Measurements from ENCODE around the gene MTMR1.

Gene MTMR1

DNA sequence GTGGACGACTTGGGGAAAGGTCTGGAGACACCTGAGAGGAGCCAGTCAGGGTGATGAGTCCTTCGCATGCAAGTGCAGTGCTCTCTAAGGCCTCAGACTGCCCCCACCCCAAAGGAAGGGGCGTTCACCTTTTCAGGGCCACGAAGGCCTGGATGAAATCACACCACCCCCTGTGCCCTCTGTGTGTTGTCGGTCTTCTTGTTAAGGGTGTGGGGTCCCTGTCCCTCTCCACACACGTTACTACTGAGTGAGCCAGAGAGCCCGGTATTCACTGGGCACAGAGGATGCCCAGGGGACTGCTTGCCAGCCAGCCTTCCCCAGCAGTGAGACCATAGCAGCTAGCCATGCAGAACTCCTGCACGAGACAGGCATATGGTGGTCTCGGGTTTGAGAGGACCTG lies 72.0 kb downstream of the MTMR1 start:
- TF ChIP-seq, protein P1, sequence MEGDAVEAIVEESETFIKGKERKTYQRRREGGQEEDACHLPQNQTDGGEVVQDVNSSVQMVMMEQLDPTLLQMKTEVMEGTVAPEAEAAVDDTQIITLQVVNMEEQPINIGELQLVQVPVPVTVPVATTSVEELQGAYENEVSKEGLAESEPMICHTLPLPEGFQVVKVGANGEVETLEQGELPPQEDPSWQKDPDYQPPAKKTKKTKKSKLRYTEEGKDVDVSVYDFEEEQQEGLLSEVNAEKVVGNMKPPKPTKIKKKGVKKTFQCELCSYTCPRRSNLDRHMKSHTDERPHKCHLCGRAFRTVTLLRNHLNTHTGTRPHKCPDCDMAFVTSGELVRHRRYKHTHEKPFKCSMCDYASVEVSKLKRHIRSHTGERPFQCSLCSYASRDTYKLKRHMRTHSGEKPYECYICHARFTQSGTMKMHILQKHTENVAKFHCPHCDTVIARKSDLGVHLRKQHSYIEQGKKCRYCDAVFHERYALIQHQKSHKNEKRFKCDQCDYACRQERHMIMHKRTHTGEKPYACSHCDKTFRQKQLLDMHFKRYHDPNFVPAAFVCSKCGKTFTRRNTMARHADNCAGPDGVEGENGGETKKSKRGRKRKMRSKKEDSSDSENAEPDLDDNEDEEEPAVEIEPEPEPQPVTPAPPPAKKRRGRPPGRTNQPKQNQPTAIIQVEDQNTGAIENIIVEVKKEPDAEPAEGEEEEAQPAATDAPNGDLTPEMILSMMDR (IDR thresholded peaks at IDR 0.05; ENCODE audit: low read depth, low read length, missing control alignments): no peak
- H3K36me3 ChIP-seq (replicated peaks): no peaks in the 10 kb centered on the region
- H3K4me3 ChIP-seq (ENCODE audit: low read depth, low read length): no peak overlapping the region
- H3K27ac ChIP-seq: no peak overlapping the region
- in situ Hi-C loops (cut with HindIII; ENCODE audit: low pct_ligation_motif_present, low sequenced_read_pairs): no loop called here
- DNase-seq: no peak
- H3K27me3 ChIP-seq (replicated peaks): no peaks in the 10 kb centered on the region

DNA sequence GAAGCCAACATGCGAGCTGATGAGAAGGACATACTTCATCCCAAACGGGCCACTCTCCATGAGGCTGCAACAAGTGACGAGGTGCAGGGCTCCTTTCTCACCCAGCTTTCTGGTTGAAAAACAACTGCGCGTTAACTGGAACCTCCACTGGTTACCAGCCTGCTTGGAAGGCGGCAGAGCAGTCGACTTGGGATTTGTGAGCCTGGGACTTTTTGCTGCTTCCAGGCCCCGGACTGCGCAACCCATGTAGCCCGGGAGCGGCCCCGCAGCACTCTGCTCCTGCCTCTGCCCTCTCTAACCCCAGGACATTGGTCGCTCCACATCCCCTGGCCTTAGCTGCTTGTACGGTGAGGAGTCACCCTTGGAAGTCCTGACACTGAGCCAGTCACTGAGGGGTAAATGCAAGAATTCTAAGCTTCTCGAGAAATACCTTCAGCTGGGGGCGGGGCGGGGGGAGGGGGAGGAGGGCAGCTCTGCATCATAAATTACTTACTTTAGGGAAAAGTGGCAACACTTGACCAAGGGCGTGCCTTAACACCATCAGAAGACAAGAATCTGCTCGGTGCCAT lies 72.7 kb downstream of the MTMR1 start:
- H3K36me3 ChIP-seq (replicated peaks): no peaks in the 10 kb centered on the region
- no peak overlapping the region for H3K4me3 ChIP-seq (ENCODE audit: low read depth, low read length)
- H3K27me3 ChIP-seq (replicated peaks): no peaks in the 10 kb centered on the region
- in situ Hi-C loops (cut with HindIII; ENCODE audit: low pct_ligation_motif_present, low sequenced_read_pairs): no loop called here
- TF ChIP-seq, protein P1 (IDR thresholded peaks at IDR 0.05; ENCODE audit: low read depth, low read length, missing control alignments): no peak
- H3K27ac ChIP-seq: no peak overlapping the region
- no peak for DNase-seq

DNA sequence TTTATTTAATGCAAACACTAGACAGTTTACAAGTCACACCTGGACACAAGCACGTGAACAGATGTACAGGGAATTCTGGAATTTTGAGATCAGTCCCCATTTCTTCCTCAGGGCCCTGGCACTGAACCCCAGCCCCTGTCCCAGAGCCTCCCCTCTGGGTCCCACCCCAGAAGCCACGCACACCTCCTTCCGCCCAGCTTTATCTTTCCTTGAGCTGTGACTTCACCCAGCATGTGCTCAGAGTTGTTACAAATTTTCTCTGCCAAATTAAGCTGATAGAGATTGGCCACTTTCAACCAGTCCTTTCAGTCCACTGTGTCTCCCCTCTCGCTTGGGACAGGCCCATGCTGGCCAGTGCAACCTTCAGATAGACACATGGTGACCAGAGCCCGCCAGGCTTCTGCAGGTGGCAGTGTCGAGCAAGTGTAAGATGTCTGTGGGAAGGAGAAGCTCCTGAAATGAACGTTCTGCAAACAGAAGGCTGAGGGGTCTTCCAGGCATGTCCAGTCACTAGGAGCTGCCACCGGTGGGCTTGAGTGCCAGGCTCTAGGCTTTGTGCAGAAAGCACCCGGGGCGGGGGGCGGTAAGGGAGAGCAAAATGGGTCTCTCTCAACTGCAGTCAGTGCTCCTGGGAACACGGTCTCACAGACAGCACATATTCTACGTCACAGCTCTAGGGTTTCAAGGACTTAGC lies 73.3 kb downstream of the MTMR1 start:
- H3K4me3 ChIP-seq (ENCODE audit: low read depth, low read length): no peak overlapping the region
- H3K36me3 ChIP-seq (replicated peaks): no peaks in the 10 kb centered on the region
- no peak for DNase-seq
- H3K27ac ChIP-seq: peak overlapping the region; percentile 55
- in situ Hi-C loops (cut with HindIII; ENCODE audit: low pct_ligation_motif_present, low sequenced_read_pairs): no loop called here
- H3K27me3 ChIP-seq (replicated peaks): no peaks in the 10 kb centered on the region
- TF ChIP-seq, protein P1 (IDR thresholded peaks at IDR 0.05; ENCODE audit: low read depth, low read length, missing control alignments): peak; percentile 25

DNA sequence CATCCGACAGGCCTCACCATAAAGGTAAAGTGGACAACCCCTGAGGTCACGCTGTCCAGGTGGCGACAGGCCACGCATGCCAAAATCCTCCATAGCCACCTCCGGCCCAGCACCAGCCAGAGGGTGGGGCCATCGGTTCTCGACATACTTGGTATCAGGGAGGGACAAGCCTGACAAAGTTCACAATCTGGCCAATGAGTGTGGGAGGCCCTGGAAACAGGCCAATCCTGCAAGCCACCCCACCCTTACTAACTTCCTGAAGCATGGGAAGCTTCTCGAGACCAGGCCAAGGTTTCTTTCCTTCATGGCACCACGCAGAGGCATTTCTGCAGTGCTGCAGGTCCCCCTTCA lies 73.8 kb downstream of the MTMR1 start:
- no peaks in the 10 kb centered on the region for H3K27me3 ChIP-seq (replicated peaks)
- H3K4me3 ChIP-seq (ENCODE audit: low read depth, low read length): no peak overlapping the region
- H3K27ac ChIP-seq: peak overlapping the region; percentile 55
- DNase-seq: peak; percentile 31
- no peaks in the 10 kb centered on the region for H3K36me3 ChIP-seq (replicated peaks)
- TF ChIP-seq, protein P1 (IDR thresholded peaks at IDR 0.05; ENCODE audit: low read depth, low read length, missing control alignments): no peak
- in situ Hi-C loops (cut with HindIII; ENCODE audit: low pct_ligation_motif_present, low sequenced_read_pairs): no loop called here

DNA sequence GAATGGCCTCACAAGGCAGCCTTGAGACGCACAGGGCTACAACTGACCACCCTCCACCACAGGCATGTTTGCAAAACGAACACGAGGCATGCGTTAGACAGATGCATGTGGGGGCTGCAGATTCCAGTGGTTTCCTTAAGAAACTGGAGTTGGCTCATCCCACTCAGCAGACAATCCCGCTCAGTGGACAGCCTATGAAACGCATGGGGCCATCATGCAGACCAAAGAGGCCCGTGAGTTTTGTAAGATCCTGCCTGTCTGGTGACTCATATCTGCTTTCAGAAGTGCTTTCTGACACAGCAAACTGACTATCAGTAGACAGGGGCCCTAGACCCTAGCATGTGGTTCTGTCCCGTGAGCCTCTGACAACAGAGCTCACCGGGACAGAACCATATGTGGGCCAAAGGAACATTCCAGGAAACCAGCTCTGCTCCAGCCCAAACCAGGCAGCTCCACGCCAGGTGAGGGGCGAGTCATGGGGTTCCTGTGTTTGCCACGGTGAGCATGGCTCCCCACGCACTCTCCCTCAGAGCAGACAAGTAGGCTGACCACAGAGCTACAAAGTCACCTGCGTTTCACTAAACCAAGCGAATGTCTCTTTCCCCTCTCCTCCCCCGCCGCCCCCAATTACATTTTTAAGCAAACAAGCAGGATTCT lies 74.4 kb downstream of the MTMR1 start:
- in situ Hi-C loops (cut with HindIII; ENCODE audit: low pct_ligation_motif_present, low sequenced_read_pairs): no loop called here
- Histone ChIP-seq H3K27me3 (replicated peaks) (no peaks in the 10 kb centered on the region), H3K4me3 (ENCODE audit: low read depth, low read length) (no peak overlapping the region), H3K36me3 (replicated peaks) (no peaks in the 10 kb centered on the region), H3K27ac (peak overlapping the region; percentile 55)
- peak; percentile 86 for DNase-seq
- TF ChIP-seq, protein P1 (IDR thresholded peaks at IDR 0.05; ENCODE audit: low read depth, low read length, missing control alignments): no peak

Data from brain microvascular endothelial cell (primary cell).